NCI-H1092 treated with DMSO at 0.1 percent for 48 hours (cell line): ENCODE measurements around the gene EIF1.
A peak's percentile ranks its signal among the peaks of the same experiment; 100 is the strongest.
"Not testable (repeated sequence)": the region's sequence is repeated elsewhere in the genome, so short reads cannot be mapped to it uniquely, and the experiment has no call there.

Experiments used
- DNase-seq: peaks from one replicate; lab custom pipeline; 2025; lab: John Stamatoyannopoulos, UW

Gene EIF1

GRCh38 chr17:41688641-41689496 lies at the start of gene EIF1:
Gene EIF1, plus strand, starts transcription at chr17:41688885. Its CDS starts 154 bp downstream, at chr17:41689039.
- DNase-seq: peak; percentile 99

- no peak for DNase-seq
These were observed 49.7 kb upstream of the EIF1 start for GRCh38 chr17:41638941-41639340.

GRCh38 chr17:41639492-41640473 lies 48.9 kb upstream of the EIF1 start:
- no peak for DNase-seq

GRCh38 chr17:41640596-41640995 lies 48.1 kb upstream of the EIF1 start:
- DNase-seq: not testable (repeated sequence)

GRCh38 chr17:41642252-41643156 lies 46.2 kb upstream of the EIF1 start:
- DNase-seq: no peak

GRCh38 chr17:41647038-41647813 lies 41.5 kb upstream of the EIF1 start:
- DNase-seq: no peak

DNA sequence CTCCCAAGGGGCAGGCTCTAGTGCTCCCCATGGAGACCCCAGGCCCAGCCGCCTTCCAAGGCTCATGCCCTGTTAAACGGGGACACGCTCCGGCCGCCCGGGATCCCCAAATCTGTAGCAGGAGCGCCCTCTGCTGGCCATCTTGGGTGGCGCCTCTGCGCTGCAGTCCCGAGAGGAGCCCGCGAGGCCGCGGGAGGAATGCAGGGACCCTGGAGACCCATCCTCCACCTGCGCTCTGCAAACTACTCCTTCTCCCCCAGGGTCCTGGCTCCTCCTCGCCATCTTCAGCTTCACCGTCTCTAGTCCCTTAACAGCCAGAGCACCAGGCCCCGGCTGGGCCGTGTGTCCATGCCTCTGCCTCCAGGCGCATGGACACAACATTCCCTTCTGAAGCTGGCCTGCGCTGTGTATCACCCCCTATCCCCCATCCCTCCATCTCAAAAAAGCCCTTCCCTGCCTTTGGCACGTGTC lies 40.7 kb upstream of the EIF1 start:
- DNase-seq: peak; percentile 68

GRCh38 chr17:41648411-41649195 lies 40.1 kb upstream of the EIF1 start:
- DNase-seq: peak; percentile 44

- no peak for DNase-seq
These were observed 38.7 kb upstream of the EIF1 start for GRCh38 chr17:41649923-41650519.

- DNase-seq: no peak
These were observed 37.7 kb upstream of the EIF1 start for GRCh38 chr17:41650794-41651624.

- DNase-seq: no peak
These were observed 36.8 kb upstream of the EIF1 start for GRCh38 chr17:41651625-41652460.

- no peak for DNase-seq
These were observed 36.2 kb upstream of the EIF1 start for GRCh38 chr17:41652461-41652970.

- DNase-seq: no peak
These were observed 35.3 kb upstream of the EIF1 start for GRCh38 chr17:41653421-41653820.

DNA sequence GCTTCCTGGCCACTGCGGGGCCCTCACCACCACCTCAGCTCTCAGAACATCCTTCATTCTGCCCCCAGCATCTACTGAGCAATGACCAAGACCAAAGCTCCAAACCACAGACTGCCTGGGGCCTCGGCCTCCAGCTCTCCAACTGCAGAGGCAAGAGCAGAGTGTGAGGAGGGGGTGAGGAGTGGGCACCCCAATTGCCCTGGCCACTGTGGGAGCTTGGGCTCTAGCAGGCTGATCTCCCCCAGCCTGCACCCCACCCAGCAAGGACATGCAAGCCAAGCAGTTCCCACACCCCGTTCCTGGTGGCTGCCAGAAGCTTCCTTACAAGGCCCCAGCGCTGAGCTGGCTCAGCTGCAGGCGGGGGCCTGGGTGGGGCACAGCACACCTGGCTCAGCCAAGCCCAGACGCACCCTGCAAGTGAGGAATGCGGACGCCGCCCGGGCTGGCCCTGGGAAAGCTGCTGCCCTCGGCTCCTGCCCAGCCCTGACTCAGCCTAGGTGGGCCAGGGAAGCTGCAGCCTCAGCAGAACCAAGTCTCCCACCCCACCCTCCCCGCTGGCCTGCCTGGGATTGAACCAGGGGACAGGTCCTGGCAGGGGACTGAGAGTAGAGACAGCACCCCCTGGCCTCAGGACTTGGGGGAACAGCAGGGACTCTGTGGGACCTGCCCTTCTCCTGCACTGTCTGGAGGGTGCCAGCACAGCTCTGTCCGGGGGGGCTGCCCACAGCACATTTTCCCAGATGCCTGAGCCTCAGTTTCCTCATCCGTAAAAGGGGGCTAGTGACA lies 34.6 kb upstream of the EIF1 start:
- DNase-seq: no peak

DNA sequence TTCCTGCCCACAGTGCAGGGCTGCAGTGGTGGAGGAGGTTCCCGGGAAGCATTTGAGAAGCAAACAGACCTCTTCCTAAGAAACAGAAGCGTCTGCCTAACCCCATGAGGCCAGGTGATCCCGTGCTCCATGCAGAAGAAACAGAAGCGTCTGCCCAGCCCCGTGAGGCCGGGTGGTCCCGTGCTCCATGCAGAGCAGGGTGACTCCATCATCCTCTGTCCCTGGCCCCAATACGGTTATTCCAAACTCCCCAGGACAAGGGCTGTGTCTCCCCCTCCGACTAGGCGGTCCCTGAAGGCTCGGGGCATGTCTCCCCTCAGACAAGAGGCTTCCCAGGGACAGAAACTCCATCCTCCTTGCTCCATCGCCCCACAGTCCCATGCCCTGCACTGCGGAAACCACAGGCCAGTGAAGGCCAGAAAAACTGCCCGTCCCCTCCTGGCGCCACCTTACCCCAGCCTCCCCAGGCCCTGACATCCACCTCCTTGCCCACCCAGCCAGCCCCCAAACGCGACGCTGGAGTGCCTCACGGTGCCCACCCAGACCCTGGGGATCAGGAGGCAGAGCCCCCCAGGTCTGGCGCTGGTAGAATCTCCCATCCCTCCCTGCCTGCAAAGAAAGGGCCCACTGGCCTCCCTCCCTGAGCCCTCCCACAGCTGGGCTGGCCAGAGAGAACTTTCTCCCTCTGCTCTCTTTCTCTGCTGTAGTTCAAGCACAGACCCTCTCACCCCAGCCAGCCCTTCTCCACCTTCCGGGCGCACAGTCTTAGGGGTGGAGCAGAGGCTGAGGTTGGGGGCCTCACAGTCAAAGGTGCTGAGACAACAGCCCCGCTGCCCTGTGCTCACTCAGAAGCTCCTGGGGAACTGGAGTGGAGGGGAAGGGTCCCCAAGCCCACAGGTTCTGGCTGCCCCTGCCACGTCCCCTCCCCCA lies 33.7 kb upstream of the EIF1 start:
- DNase-seq: no peak
